T-helper 2 cell treated with Interferon-gamma antibody and Interleukin-4, amounts not matched to agents 100 ng/mL and 5 ng/mL, for 36 hours (primary cell): ENCODE measurements around the gene BMP2K. TPM values are rescaled to one million over a fixed set of nuclear protein-coding genes. Genes with fewer than 3 reads are reported as not detected.

ENCODE experiments used
- intact Hi-C: fragments of 100-400 bp; cut with micrococcal nuclease; formaldehyde crosslinking; loops from one replicate; pipeline ENCODE4 v1.15.1; 2023
- total RNA-seq: library from RNA; stranded (reverse); gene quantifications from 2 replicates; pipeline ENCODE4 v1.2.3, GENCODE V29; 2022

Gene BMP2K
- total RNA-seq, 1 donor from 2014 or later, result 17.6 TPM

GRCh38 chr4:78923464-78924312 lies 147.5 kb downstream of the BMP2K start:
- intact Hi-C loops, result no loop called here

- intact Hi-C loops, result no loop called here
Measured at GRCh38 chr4:78926826-78927225, 150.7 kb downstream of the BMP2K start.

GRCh38 chr4:78928835-78929234 lies 152.7 kb downstream of the BMP2K start:
- intact Hi-C loops, result no loop called here

GRCh38 chr4:78930016-78930629 lies 154.0 kb downstream of the BMP2K start:
- intact Hi-C loops, result loop anchor here (10.0 kb wide), 1 partner anchor 315 kb away; no protein-coding TSS in a partner anchor

GRCh38 chr4:78936989-78937388 lies 160.8 kb downstream of the BMP2K start:
- intact Hi-C loops, result loop anchor here (5.0 to 10.0 kb wide), 2 partner anchors 322 to 1265 kb away; no protein-coding TSS in a partner anchor

- intact Hi-C loops, result loop anchor here (2.0 to 10.0 kb wide), 3 partner anchors 161 to 1264 kb away; partner anchors contain the start of gene BMP2K
Measured at GRCh38 chr4:78937837-78938236, 161.7 kb downstream of the BMP2K start.

- intact Hi-C loops, result loop anchor here (2.0 to 10.0 kb wide), 3 partner anchors 162 to 1264 kb away; partner anchors contain the start of gene BMP2K
Measured at GRCh38 chr4:78938474-78938867, 162.3 kb downstream of the BMP2K start.

- intact Hi-C loops, result loop anchor here (2.0 to 10.0 kb wide), 3 partner anchors 162 to 1263 kb away; partner anchors contain the start of gene BMP2K
Measured at GRCh38 chr4:78938868-78939666, 162.9 kb downstream of the BMP2K start, which contains the start of gene PAQR3. Gene PAQR3 (minus strand): TSS chr4:78939438. CDS start chr4:78939224, 214 bp downstream.

GRCh38 chr4:78939667-78940008 lies 163.5 kb downstream of the BMP2K start:
- intact Hi-C loops, result loop anchor here (1.0 to 10.0 kb wide), 5 partner anchors 12 to 1263 kb away; partner anchors contain the start of gene BMP2K

- intact Hi-C loops, result loop anchor here (1.0 to 2.0 kb wide), 2 partner anchors 11 to 16 kb away; no protein-coding TSS in a partner anchor
Measured at GRCh38 chr4:78940752-78941151, 164.6 kb downstream of the BMP2K start.

- intact Hi-C loops, result no loop called here
Measured at GRCh38 chr4:78944381-78944780, 168.2 kb downstream of the BMP2K start.

- intact Hi-C loops, result no loop called here
Measured at GRCh38 chr4:78945651-78946179, 169.6 kb downstream of the BMP2K start.

GRCh38 chr4:78949735-78950134 lies 173.6 kb downstream of the BMP2K start:
- intact Hi-C loops, result loop anchor here (10.0 kb wide), 1 partner anchor 965 kb away; no protein-coding TSS in a partner anchor

GRCh38 chr4:78951862-78952472 lies 175.8 kb downstream of the BMP2K start:
- intact Hi-C loops, result loop anchor here (1.0 to 10.0 kb wide), 4 partner anchors 12 to 1263 kb away; no protein-coding TSS in a partner anchor

GRCh38 chr4:78953231-78953630 lies 177.1 kb downstream of the BMP2K start:
- intact Hi-C loops, result loop anchor here (2.0 to 10.0 kb wide), 2 partner anchors 962 to 1262 kb away; no protein-coding TSS in a partner anchor

- intact Hi-C loops, result loop anchor here (2.0 to 10.0 kb wide), 2 partner anchors 961 to 1261 kb away; no protein-coding TSS in a partner anchor
Measured at GRCh38 chr4:78953769-78954666, 177.9 kb downstream of the BMP2K start.

- intact Hi-C loops, result loop anchor here (2.0 to 10.0 kb wide), 2 partner anchors 16 to 958 kb away; no protein-coding TSS in a partner anchor
Measured at GRCh38 chr4:78956975-78957374, 180.8 kb downstream of the BMP2K start.

- intact Hi-C loops, result no loop called here
Measured at GRCh38 chr4:78960926-78961325, 184.8 kb downstream of the BMP2K start.
